Central memory CD4-positive, alpha-beta T cell (primary cell): Measurements from ENCODE around the gene TNFAIP3.
"Not testable (repeated sequence)": the region's sequence is repeated elsewhere in the genome, so short reads cannot be mapped to it uniquely, and the experiment has no call there.

Source experiments
- DNase-seq: peaks from one replicate; pipeline ENCODE4 v3.0.0; 2022
- total RNA-seq, 3 experiments: gene quantifications; one replicate each; lab custom pipeline; 2026; lab: John Stamatoyannopoulos, UW

Gene TNFAIP3
- total RNA-seq: 150 to 2,772 (median 525) reads per million in 3 experiments

DNA sequence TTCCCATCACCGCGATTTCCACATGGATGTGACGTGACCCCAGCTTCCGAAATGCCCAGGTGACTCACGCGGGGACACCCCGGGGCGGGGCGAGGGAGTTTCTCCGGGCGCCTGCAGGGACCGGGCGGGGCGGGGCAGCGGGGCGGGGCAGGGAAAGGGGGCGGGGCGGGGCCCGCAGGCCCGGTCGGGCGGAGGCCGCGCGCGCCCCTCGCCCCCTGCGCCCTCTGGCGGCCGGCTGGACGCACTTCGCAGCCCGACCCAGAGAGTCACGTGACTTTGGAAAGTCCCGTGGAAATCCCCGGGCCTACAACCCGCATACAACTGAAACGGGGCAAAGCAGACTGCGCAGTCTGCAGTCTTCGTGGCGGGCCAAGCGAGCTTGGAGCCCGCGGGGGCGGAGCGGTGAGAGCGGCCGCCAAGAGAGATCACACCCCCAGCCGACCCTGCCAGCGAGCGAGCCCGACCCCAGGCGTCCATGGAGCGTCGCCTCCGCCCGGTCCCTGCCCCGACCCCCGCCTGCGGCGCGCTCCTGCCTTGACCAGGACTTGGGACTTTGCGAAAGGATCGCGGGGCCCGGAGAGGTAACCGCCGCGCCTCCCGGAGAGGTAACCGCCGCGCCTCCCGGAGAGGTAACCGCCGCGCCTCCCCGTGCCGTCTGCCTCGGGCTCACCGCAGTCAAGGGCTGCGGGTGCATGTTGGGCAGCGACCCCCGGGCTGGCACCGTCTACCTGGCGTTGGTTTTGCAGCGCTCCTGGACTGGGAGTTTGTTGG is at the start of gene TNFAIP3:
TNFAIP3 (plus strand) TSS at position 346 of the 771 bp plus-strand sequence. CDS start 3,969 bp downstream, outside the sequence.
- DNase-seq: peak; percentile 96

DNA sequence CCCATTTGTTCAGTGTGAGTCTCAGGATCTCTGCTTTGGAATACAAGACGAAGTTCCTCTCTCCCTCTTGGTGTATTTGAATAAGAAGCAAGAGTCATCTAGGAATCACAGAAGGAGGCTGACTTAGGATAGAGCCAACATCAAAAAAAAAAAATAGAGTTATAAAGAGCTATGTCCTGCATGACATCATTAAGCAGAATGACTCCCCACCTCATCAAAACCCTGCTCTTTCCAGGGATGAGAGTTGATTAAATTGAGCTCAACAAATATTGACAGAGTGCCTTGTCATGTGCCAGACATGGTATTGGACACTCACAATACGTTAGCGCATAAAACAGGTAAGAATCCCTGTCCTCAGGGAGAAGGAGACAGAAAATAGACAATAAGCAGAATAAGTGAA is 48.6 kb upstream of the TNFAIP3 start:
- no peak for DNase-seq

- DNase-seq: peak; percentile 73
Measured at GRCh38 chr6:137819740-137820139, 47.3 kb upstream of the TNFAIP3 start.

DNA sequence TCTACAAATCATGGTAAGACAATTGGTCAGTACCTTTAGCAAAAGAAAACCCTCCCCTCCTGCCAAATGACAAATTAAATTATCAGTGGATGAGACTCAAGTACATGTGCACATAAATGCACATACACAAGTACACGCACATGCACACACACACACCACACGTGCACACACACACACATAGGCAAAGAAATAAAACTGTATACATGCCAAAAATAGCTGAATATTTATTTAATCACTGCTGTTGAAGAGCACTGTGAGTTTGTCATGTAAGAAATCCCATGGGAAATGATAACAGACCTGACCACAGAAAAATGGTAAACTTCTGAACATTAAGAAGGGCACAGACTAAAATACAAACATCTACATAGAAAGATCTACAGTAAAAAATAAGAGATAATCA is 46.6 kb upstream of the TNFAIP3 start:
- DNase-seq: no peak

GRCh38 chr6:137820952-137821351 is 46.1 kb upstream of the TNFAIP3 start:
- no peak for DNase-seq

DNA sequence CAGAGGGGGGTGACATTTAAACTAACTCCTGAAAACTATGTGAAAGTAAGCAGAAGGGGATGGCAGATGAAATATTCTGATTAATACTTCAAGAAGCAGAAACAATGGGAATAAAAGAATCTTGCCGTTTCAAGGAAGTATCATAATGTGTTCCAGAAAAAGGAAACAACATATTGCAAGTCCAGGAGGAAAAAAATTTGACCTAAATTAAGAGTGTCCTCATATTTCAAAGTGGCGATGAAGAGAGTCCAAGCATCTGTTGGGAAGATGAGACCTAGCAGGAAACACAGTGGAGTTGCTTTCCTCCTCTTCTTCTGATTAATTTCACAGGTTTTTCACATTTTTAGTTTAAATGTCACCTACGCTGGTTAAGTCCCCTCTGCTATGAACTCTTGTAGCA is 45.6 kb upstream of the TNFAIP3 start:
- no peak for DNase-seq

DNA sequence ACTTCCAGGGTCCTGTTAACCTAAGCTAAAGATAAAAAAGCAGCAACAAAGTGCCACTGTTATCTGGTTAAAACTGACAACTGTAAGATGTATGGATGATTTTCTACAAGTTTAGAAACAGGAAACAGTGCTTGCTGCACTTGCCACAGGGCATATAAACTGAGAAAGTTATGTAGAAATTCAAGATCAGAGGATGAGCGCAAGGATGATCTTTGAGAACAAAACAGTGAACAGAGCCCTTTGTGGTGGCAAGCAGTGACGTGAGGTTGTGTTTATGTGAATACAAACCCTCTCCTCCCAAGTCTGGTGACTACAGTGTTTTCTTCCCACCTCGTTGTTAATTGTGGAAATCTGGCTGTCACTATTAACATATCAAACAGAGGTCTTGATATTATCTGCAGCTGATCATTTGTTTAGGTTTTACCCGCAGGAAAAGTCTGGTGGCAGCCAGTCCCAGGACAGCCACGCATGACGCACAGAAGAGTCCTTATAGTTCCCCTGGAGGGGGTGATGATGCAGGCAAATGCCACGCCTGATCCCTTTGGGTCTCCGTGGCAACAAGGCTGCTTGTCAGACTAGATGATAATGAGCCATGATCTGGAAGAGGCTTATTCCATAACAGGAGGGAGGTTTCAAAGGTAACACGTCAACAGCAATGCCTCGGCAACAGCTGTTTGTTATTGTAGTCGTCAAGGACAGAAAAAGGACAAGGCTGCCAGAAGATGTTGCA is 43.1 kb upstream of the TNFAIP3 start:
- peak; percentile 99 for DNase-seq

DNA sequence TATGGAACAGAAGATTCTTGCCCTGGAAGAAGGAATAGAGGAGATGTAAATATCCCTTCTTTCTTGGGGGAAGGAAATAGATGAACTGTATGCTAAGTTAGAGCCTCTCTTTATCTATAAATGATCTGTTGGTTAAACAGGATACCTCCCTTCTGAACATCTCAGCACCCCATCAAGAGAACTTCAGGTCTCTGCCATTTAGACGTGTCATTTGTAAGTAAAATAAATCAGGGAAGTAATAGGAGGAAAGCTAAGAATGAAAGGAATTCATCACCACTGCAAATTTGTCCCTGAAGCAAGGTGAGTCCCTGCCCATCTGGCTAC is 42.5 kb upstream of the TNFAIP3 start:
- no peak for DNase-seq

- DNase-seq: no peak
Measured at GRCh38 chr6:137824896-137825295, 42.2 kb upstream of the TNFAIP3 start.

DNA sequence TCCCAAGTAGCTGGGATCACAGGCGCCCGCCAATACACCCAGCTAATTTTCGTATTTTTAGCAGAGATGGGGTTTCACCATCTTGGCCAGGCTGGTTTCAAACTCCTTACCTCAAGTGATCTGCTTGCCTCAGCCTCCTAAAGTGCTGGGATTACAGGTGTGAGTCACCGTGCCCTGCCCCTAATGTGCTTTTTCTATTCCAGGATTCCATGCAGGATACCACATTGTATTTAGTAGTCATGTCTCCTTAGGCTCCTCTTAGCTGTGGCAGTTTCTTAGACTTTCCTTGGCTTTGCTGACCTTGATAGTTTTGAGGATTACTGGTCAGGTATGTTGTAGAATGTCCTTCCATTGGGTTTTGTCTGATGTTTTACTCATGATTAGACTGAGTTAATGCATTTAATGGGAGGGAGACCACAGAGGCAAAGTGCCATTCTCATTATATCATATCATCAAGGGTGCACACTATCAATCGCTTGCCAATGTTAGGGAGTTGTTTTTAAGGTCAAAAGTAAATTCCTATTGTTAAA is 39.6 kb upstream of the TNFAIP3 start:
- no peak for DNase-seq

DNA sequence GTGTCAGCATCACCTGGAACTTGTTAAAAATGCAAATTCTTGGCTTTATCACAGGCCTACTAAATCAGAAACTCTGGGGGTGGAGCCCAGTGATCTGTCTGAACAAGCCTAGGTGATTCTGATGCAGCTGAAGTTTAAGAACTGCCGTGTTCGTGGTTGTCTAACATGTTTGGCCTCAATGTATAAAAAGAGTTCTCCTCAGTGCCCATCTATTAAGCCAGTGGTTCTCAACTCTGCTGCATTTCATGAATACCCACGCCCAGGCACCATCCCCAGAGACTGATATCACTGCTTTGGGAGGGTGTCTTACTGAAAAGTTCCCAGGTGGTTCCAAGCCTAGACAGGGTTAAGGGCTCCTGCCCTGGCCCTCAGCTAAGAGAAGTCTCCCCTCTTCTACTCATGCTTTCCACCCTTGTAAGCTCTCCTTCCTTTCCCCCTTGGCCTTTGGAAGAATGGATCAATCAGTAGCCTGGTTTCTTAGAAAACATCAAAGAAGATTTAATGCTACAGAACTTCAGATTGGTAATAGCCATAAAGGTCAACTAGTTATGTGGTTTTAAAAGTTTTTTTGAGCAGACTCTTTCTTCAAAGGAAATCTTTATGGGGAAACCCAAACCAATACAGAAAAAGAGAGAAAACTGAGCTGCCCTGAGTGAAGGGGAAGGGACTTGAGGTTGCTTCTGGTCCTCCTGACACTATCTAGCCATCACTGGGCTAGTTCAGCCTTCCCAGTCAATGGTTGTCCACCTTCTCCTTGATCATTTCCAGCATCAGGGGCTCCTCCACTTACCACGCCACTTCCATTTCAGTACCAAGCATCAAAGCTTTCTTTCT is 38.9 kb upstream of the TNFAIP3 start:
- peak; percentile 30 for DNase-seq

- DNase-seq: no peak
Measured at GRCh38 chr6:137829641-137830083, 37.4 kb upstream of the TNFAIP3 start.

DNA sequence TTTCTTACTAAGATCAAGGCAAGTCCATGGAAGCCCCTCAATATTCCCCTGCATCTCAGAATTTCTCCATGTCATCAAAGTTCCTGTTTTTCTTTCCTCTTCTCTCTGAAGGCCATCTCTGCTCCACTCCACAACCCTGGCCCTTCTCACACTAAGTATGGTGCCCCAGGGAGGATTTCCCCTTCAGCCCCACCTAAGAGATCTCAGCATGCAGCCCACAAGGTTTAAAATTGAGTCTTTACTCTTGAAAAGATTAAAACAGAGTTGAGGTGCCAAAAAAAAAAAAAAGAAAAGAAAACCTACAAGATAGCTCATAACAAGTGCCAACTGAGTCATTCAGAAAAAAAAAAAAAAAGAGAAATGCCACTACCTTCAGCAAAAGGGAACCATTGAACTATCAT is 36.5 kb upstream of the TNFAIP3 start:
- DNase-seq: no peak

GRCh38 chr6:137832110-137832509 is 34.9 kb upstream of the TNFAIP3 start:
- DNase-seq: no peak

- no peak for DNase-seq
Measured at GRCh38 chr6:137834508-137834907, 32.6 kb upstream of the TNFAIP3 start.

- DNase-seq: no peak
Measured at GRCh38 chr6:137836788-137837187, 30.3 kb upstream of the TNFAIP3 start.

- DNase-seq: not testable (repeated sequence)
Measured at GRCh38 chr6:137838090-137838489, 29.0 kb upstream of the TNFAIP3 start.

- not testable (repeated sequence) for DNase-seq
Measured at GRCh38 chr6:137838597-137838996, 28.5 kb upstream of the TNFAIP3 start.

- DNase-seq: no peak
Measured at GRCh38 chr6:137839076-137839475, 28.0 kb upstream of the TNFAIP3 start.

GRCh38 chr6:137840252-137840651 is 26.8 kb upstream of the TNFAIP3 start:
- no peak for DNase-seq

- no peak for DNase-seq
Measured at GRCh38 chr6:137843211-137843610, 23.8 kb upstream of the TNFAIP3 start.

- not testable (repeated sequence) for DNase-seq
Measured at GRCh38 chr6:137844327-137844726, 22.7 kb upstream of the TNFAIP3 start.

GRCh38 chr6:137844773-137845172 is 22.3 kb upstream of the TNFAIP3 start:
- DNase-seq: not testable (repeated sequence)
